Measurements from ENCODE around the gene HIRA. TPM values are rescaled to one million over a fixed set of nuclear protein-coding genes. Genes with fewer than 3 reads are reported as not detected.
"Not testable (repeated sequence)": the region's sequence is repeated elsewhere in the genome, so short reads cannot be mapped to it uniquely, and the experiment has no call there.

Gene HIRA
- total RNA-seq, 1 donor from 2014 or later, result 25.2 TPM

GRCh38 chr22:19385221-19385906, 46.2 kb downstream of the HIRA start:
- no peak for DNase-seq (ENCODE audit: low spot score)

DNA sequence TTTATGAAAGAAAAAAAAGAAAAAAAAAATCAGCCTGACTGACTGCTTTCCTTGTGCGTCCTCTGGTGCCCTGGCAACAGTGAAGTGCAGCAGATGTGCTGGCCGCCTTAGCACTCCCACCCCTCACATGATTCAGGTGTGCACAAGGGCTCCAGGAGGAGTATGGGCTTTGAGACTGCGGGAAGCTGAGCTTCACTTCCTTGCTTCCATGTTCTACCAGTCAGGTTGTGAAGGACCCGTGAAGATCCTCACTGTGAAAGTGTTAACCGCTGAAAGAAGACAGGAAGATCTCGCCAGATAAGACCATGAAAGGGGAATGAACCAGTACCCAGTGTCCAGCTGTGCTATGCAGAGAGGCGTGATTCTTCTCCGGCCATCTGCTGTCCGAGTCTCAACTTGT, 48.2 kb downstream of the HIRA start:
- no peak for DNase-seq (ENCODE audit: low spot score)

GRCh38 chr22:19382240-19382639, 49.3 kb downstream of the HIRA start:
- no peak for DNase-seq (ENCODE audit: low spot score)

GRCh38 chr22:19378344-19378674, 53.2 kb downstream of the HIRA start:
- no peak for DNase-seq (ENCODE audit: low spot score)

DNA sequence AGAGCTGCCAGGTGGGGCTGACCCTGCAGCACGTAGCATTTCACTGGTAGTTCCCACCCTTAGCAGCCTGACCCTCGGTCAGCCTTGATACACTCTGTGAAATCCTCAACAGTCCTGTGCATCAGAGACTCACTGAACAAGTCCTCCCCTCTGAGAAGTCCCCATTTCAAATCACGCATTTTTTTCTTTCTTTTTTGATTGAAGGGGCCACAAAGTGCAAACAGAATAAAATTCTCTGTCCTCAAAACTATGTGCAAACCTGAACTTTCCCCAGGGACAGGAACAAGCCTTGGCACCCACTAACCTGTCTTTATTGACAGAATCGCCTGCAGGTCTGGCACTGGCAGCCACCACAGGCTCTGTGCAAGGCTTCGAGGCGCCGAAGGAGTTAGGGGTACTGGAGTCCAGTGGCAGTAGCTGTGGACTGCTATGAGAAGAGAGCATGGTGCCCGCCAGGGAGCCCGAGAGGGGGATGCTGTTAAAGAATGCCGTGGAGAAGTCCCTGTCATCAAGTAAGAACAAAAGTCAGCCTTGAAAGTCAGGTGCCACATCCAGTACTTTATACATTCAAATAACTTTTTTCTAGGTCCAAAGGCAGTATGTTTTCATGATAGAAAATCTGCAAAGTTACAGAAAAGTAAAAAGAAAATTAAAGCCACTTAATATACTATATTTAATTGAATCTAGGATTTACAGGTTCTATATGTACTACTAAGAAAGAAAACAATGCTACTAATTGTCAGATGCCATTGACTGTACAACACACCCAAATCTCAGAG, 53.8 kb downstream of the HIRA start:
- DNase-seq (ENCODE audit: low spot score), result no peak

DNA sequence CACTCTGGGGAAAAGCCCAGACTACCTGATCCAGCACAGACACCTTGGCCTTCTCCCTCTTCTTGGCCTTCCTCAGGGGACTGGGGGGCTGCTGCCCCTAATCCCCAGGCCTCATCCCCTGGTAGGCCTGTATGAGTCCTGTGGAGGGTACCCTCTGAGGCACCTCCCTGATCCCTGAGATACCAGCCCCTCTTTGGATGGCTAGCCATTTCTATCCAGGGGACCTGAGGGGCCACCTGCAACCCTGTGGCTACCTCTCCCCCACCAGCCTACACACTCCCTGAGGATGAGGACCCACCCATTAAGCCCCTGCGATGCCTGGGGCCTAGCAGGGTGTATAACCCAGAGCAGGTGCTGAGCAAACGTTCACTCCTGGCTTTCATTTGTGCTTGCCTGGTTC, 54.6 kb downstream of the HIRA start:
- DNase-seq (ENCODE audit: low spot score), result no peak

DNA sequence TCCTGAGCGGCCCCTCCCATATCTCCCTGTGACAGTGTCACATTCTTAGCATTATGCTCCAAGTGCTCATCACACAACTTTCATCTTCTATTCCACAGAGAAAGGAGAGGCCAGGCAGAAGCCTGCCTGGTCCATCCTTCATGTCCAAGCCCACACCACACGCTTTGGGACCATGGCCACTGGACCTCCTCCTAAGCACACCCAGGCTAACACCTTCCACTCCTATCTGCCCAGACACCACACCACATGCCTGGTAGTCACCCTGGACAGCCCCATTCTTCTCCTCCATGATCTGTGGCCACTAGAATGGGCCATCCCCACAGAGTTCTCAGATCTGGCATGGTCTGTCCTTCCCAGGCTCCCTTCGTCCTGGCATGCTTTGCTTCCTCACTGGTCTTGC, 55.3 kb downstream of the HIRA start:
- DNase-seq (ENCODE audit: low spot score), result no peak

DNA sequence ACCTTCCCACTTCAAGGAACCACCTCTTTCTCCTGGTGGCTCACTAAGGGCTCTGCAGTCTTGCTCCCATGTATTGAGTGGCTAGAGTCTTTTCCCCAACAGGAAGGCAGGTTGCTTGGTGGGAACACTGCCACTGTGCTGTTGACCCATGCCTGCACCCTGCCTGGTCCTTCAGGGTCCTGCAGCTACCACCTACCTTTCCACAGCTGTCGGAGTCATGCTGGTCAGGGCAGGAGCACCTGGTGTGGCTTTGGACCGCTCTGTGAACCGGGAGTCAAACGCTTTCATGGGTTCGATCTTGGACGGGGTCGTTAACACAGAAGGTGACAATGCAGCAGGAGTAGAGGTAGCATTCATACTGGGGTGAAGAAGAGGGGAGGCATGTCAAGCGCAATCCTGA, 56.1 kb downstream of the HIRA start:
- no peak for DNase-seq (ENCODE audit: low spot score)

GRCh38 chr22:19374410-19374809, 57.1 kb downstream of the HIRA start:
- no peak for DNase-seq (ENCODE audit: low spot score)

DNA sequence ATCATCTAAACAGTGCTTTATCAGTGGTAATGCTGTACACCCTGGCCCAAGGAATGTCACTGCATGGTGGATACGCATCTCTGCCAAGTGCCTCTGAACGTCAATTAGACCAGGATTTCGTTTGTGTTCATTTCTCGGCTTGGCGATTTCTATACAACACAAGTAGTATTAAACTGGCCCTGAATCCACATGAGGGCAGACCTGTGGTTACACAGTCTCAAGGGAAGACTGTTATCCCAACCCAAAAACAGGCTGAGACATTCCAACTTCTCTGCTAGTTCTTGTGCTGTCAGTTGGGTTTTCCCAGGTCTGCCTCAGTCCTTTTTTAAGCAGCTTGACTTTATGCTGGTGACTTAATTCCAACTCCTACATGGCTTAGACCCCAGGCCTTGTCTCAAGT, 58.1 kb downstream of the HIRA start:
- no peak for DNase-seq (ENCODE audit: low spot score)

- no peak for DNase-seq (ENCODE audit: low spot score)
These were observed 59.6 kb downstream of the HIRA start for GRCh38 chr22:19371893-19372292.

GRCh38 chr22:19368876-19369275, 62.7 kb downstream of the HIRA start:
- DNase-seq (ENCODE audit: low spot score), result no peak

GRCh38 chr22:19367763-19368367, 63.7 kb downstream of the HIRA start:
- DNase-seq (ENCODE audit: low spot score), result no peak

GRCh38 chr22:19363541-19363940, 68.0 kb downstream of the HIRA start:
- DNase-seq (ENCODE audit: low spot score), result not testable (repeated sequence)

- no peak for DNase-seq (ENCODE audit: low spot score)
These were observed 69.9 kb downstream of the HIRA start for GRCh38 chr22:19361501-19362103.

DNA sequence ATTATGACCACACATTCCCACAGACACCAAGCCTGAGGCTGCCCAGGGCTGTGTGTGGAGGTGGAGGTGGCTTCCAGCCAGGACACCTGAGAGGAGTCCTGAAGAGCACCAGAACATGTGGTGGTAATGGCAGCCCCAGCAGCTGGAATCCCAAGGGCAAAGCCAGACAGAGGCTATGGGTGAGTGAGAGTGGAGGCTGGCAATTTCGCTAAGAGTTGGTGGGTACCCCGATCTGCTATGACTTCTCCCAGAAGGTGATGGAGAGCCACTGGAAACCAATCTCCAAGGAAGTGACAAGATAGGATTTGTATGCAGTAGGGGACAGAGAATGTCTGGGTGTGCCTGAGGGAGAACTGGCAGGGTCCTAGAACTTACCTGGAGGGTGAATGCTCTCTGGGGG, 70.7 kb downstream of the HIRA start:
- DNase-seq (ENCODE audit: low spot score), result no peak

- DNase-seq (ENCODE audit: low spot score), result no peak
These were observed 71.2 kb downstream of the HIRA start for GRCh38 chr22:19360300-19360792.

DNA sequence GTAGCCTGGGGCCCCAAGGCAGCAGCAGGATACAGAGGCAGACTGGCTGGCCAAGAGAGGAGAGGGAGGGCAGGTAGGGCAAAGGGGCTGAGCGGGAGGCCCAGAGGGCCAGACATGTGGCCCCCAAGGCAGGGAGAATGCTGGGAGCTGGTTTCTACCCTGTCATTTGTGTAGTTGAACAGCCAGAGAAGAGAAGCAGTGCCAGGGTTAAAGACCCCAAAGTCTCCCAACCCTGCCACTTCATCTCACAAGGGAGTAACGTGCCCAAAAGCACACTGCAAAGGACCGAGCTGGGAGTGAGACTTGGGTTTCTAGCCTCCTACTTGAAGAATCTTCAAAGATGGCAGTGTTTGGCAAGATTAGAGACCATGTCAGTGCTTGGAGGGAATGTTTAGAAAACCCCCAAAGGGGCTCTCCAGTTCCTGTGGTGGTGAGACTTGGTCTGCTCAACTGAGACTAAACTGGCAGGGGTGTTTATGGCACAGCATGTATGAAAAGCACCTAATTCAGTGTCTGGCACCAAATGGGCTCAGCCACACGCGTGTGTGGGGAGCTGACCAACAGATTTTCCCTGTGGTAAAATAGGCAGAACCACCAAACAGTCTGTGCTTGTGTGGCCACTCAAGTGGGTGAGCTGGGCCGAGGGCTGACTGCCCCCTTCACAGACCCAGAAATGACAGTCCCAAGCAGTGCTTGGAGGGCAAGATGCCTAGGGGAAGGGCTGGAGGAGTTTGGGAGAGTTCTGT, 71.8 kb downstream of the HIRA start:
- no peak for DNase-seq (ENCODE audit: low spot score)

DNA sequence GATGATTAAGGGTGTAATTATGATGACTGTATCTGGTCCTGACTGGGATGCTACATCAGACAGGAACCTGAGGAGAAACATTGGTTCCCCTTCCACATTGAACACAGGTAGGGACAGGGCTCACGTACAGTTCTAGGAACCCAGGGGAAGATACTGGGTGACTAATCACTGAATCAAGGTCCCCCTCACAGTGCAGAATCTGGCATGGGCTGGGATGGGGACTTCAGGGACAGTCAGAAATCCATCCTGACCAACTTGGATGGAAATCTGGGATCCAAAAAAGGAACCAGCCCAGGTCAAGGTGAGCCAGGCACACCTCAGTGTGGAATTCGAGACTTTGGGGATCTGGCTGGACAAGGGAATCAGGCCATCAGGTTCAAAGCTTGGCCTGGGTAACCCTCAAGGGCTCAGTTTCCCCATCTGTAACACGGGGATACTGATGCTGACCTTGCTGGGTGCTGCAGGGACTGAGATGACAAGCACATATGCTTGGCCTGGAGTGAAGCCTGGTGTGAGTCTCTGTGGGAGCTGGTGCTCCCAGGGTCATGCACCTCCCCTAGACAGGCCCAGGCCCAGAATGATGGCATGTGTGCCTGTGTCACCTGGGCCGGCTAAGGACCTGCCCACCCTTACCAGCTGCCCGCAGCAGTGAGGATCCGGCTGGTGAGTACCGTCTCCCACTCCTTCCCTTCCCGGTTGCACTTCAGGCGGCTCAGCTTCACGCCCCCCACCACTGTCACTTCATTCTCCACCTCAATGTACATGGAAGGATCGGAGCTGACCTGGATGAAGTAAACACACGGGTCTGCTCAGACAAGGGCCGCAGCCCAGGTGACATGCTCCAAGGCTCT, 72.6 kb downstream of the HIRA start:
- no peak for DNase-seq (ENCODE audit: low spot score)

DNA sequence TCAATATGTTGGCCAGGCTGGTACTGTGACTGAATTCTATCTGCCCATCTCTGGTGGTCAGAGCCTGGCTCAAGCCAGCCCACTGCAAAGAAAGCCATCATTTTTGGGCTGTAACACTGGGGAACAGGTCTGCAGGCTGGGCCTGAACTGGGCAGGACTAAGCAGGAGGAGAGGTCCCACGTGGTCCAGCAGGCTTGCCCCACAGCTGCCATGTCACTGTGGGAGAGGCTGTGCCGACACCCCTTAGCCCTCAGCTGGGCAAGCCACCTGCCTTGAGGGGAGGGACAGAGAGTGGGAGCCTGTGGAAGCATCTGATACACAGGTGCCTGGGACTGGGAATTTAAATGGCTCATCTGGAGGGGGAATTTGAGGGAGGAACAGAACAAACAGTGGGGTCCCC, 73.3 kb downstream of the HIRA start:
- no peak for DNase-seq (ENCODE audit: low spot score)

Measured in mucosa of gallbladder (tissue), 1 donor.